Stimulated activated CD4-positive, alpha-beta T cell treated with anti-CD3 and anti-CD28 coated beads, Interleukin-15, amount 100 ng/mL, for 48 hours (primary cell): Measurements from ENCODE around the gene NT5DC1.

Experiments used
- DNase-seq, 2 donors: peaks; one replicate each; pipeline ENCODE4 v3.0.0-alpha.2; 2020; ENCODE audit warnings: low read depth in 2 of 2

NT5DC1 gene

DNA sequence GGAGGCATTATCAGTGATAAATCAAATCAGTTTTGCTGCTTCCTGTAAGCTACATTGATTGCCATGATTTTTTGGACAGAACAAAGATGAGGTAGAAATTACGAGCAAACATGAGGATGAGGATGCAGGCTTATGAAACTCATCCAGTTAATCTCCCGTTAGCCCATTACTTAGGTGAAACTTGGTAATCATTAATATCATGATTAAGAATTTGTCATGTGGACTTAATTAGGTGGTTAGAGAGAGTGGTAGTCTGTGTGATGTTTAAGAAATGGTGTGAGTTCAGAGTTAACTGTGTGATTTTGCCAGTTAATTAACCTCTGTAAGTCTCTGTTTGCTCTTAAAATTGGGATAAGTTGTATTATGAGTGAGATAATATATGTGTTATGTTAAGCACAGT lies 91.2 kb downstream of the NT5DC1 start:
- no peak for DNase-seq

DNA sequence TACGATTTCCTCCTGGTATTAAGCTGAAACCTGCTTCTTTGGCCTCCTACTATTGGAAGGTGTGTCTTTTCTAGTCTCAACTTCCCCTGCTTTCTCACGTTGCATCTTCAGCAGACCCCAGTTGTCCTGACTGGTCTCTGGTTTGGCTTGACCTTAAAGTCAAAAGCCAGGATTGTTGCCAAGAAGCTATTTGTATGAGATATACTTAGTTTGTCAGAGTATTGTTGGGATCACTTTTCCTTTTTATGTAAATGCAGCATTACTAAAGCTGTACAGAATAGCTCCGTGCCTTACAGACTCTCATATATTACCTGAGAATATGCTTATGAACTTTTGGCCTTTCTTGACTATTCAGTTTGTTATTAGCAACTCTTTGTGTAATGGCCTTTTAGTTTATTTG lies 92.1 kb downstream of the NT5DC1 start:
- no peak for DNase-seq

DNA sequence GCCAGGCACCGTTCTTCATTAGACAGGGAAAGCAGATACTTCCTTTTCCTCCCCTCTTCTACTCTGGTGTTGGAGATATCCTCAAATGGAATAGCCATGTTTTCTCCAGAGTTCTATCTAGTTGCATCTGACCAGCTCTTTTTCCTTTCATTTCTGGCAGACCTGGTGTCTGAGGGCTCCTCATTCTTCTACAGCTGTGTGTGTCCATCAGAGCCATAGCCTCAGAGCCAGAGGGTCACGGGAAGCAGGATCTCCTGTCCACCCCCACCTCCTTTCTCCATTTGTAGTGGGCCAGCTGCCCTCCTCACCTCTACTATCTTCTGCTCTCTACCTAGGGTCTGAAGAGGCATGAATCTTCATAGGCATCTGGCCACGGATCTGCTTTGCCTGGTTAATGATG lies 96.2 kb downstream of the NT5DC1 start:
- DNase-seq = no peak

DNA sequence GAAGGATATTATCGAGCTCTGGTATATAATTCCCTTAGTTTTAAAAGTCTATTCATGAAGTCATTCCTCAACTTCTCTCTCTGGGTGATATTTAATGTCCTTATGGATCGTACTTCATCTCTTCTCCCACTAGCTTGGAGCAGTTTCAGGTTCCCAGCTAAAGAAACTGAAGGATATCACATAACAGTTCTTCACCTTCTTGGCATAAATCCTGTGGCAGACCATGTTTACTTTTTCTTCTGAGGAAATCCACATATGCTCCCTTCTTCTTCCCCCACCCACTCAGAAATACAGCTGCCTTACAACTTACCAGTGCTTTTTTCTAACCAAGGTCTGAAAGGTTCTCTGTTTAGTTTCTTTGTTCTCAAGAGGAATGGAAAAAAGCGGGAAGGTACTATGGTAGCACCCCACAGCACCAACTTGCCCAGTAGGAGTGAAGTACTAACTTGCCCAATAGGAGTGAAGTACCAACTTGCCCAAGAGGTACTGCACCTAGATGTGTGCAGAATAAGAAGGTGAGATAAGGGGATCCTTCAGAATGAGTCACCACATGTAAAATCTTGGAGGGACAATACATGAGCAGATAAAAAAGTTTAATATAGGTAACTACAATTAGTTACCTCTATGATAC lies 100.1 kb downstream of the NT5DC1 start:
- no peak for DNase-seq

DNA sequence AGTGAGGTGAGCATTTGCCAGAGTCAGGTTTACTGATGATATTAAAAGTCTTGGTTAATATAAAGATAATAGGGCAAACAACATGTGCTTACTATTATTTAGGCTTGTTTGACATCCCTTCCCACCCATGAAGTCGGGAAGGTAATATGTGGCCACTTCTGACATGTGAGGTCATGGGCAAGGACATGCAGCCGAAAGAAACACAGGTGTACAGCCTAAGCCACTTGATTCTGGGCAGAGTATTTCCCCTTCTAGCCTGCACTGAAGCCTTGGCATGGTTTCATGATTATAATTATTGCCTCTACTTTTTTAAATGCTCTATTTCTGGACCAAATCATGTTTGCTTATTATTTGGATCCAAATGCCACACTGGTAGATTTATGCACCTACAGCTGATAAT lies 100.9 kb downstream of the NT5DC1 start:
- no peak for DNase-seq

DNA sequence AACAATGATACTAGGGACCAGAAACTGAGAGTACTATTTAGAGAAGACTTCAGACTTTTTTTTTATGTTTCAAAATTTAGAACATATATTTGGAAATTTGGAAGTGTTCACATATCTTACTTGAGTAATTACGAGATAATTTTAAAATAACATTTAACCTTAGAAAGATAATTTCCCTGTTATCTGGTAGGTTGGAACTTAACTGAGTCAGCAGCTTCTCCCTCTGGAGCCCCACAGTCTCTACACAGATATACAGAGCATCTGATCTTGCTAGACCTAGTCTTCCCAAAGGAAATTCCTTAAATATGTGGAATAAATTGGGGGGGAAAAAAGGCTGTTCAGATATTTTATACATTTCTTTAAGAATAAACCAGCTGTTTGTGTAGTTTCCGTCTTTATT lies 104.6 kb downstream of the NT5DC1 start:
- no peak for DNase-seq

DNA sequence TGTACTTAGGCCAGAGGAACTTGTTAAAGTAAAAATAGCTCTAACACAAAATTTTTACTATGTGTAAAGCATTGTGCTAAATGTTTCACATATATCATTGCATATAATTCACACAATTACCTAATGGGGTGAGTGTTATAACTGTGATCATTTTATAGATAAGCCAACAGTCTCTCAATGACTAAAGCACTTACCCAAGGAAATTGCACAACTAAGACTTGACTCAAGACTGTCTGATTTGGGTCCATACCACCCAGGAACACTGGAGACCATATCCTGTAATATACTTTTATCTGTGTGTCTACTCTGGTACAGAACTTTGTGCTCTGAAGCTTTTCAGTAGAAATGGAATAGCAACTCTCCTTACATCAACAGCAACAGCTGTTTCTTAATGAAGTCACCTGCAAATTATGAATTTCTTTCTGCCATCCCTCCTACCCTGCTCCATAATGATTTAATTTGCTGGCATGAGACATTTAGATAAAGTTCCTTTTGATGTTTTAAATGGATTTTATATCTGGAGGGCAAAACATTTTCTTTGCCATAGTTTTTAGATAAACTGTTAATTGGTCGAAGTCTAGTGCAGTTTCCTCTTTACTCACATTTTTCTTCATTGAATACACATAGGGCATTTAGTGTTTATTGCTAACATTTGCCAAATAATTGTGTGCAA lies 105.7 kb downstream of the NT5DC1 start:
- DNase-seq = no peak

DNA sequence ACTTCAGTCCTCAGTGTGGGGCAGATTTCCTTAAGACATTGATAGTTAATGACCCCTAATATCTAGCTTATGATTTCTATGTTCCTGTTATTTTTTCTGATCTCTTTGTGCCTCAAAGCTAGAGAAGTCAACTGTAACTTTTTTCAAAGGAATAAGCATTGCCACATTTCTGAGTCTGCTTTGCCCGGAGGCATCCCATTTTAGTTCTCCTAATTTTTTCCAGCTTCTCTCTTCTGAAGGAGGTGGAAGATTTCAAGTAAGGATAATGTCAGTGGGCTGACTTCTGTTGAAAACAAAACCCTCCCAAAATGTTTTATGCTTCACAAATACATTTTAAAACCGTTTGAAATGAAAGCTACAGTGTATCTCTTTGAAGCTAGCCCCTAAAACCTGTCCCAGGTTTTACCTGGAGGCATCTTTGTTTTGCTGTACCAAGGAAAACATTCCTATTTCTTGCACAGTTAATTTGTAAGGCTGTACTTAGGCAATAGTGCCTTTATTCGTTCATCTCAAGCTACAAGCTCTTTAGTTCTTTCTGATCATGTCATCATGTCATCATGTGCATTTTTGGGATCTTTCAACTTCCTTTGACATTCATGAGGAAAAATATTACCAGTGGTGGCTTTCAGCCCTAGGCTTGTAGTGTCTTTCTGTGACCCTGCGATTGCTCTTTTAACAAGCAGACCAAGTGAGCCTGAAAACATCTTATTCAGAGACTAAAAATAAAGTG lies 107.6 kb downstream of the NT5DC1 start:
- DNase-seq = no peak

DNA sequence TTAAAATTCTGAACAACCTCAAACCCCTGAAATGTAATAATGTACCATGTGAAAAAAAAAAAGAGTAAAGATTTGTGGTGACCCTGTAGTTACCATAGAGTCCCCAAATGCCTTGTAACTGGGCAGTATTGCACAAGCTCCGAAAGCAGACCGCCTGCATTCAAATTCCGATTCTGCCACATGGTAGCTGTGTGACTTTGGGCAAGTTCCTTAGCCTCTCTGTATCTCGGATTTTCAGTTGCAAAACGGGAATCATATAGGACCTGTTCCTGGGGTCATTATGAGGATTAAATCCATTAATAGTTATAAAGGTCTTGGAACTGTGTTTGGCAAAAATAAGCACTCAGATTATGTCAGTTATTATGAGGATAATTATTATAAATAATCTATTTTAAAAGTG lies 109.7 kb downstream of the NT5DC1 start:
- no peak for DNase-seq

DNA sequence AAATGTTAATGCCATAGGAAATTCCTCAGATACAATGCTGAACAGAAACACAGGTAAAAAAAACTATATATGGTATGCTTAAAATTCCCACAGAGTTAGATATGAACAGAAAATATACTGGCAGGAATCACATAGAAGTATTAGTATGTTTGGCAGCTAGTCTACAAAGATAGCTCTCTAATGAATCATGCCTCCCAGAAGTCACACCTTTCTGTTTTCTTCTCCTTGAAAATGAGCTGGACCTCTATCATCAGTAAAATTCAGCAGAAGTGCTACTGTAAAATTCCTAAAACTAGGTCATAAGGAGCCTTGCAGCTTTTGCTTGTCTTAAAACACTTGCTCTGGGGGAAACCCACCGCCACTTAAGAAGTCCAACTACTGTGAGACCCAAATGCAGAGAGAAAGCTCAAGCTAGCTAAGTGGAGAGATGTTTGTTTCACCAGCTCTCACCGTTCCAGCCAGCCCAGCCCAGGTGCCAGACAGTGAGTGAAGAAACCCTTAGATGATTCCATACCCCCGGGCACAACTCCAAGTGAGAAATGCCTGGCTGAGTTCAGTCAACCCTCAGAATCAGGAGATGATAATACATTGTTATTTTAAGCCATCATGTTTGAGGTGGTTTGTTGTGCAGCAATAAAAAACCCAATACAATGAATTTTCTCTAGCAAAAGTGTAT lies 110.2 kb downstream of the NT5DC1 start:
- no peak for DNase-seq

DNA sequence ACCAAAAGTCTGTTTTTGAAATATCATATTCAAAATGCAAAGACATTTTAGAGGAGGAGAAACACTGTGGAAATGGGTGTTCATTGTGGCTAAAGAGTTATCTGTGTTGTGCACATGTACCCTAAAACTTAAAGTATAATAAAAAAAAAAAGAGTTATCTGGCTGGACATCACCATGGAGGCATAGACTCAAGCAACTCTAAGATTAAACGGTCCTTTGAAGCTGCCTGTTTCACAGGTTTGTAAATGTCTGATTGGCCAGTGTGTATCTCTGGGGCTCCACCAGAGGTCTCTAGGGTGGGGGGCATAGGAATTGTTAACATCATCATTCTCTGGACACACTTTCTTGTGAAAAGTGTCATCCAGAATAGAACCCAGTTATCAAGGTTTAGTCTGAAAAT lies 114.0 kb downstream of the NT5DC1 start:
- no peak for DNase-seq

DNA sequence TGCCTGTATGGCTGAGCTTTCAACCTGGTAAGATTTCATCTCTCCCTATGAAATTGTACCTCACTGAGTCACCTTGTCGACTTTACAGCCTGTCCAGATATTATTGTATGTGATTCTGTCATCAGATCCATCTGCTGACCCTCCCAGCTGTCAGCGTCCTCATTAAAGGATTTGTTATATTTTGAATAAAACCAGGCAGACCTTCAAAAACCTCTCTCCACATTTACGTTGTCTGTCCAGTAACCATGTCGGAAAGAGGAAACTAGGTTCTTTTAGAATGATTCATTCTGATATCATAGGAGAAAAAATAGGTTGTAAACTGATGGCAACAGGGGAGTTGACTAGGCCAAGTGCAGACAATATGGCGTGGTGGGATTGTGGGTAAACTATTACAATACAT lies 114.8 kb downstream of the NT5DC1 start:
- DNase-seq = no peak

DNA sequence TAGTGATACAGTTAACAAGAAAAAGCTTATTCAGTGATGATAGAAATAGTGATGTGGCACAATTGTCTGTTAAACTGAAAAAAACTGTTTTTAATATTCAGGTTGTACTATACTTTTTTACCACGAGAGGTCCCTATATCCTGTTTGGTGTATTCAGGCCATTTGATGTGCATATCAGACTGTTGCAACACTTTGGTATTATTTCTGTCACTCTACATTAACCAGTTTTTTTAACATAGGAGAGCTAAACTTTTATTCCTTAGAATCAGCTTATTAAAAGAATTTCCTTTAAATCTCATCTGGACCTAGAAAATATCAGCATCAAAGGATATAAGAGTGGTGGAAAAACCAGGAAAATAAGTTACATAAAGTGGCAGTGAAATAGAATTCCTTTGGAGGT lies 116.4 kb downstream of the NT5DC1 start:
- no peak for DNase-seq

DNA sequence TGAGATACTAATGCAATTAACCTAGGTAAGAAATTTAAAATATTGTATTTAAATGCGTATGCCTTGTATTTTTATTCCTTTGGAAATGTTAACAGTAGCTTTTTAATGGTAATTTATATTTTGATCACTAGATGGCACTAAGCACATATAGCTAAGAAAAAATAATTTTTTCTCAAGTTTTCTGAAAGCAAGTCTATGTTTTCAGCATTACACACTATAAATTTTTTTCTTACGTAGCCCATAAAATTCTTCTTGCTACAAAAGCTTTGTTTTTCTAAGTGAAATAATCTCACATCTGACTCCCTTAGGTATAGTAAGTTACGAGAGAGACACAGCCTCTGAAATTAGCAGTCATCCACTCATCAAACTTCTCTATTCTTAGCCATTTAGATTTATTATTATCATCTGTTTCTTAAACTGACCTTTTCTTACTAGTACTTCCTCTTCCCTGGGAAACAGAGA lies 117.5 kb downstream of the NT5DC1 start:
- DNase-seq = no peak

DNA sequence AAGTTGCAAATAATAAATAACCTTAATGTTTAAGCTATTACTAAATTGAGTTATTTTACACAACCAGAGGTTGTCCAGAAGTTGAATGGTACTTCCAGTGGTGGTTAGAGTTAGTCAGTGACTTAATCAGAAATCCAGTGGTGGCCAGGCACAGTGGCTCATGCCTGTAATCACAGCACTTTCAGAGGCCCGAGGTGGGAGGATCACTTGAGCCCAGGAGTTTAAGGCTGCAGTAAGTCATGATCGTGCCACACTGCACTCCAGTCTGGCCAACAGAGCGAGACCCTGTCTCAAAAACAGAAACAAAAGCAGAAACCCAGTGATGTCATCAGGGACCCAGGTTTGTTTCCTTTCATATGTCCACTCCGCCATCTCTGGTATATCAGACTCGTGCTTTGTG lies 118.2 kb downstream of the NT5DC1 start:
- no peak for DNase-seq

DNA sequence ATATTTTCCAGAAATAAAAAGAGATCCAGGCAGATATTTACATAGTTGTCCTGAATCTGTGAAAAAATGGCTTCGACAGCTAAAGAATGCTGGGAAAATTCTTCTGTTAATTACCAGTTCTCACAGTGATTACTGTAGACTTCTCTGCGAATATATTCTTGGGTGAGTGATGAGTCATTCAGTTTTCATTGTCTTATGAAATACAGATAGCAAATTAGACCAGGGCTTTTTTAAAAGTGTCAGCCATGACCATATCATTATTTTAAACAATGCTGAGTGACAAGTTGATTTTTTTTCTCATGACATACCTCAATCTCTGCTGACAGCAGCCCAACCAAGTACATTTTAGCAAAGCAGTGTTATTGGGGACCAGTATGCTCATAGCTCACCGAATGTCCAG lies 120.4 kb downstream of the NT5DC1 start:
- no peak for DNase-seq

DNA sequence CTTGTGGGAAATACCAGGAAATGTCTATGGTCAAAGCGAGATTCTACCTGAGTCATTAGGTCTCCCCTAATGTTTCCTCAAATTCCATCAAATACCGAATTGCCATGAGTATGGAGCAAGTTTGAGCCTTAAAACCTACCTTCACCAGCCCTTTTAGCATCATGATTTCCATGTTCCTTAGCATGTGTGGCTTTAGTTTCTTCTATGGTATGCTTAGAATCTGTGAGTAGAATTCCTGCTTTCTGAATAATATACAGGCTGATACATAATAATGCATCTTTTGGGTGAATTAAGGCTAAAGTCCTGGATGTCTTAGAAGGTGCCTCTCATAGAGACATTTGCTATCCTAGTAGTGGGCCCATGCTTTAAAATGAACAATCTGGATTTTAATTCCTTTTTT lies 121.3 kb downstream of the NT5DC1 start:
- no peak for DNase-seq

DNA sequence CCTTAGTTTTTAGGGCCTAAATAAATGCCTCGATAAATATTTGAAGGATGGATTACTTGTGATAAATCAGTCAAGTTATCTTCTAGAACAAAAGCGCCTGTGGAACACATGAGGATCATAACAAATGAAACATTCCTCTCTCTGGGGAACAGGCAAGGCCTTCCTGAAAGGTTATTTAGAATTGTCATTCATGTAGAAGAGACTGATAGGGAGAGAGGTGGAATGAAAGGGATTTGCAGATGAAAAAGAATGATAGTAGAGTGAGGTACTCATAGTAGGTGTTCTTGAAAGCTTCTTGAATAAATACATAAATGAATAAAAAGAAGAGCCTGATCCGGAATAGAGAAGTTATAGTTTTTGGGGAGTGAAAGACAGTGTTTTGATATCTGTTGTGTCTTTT lies 122.7 kb downstream of the NT5DC1 start:
- DNase-seq = no peak

DNA sequence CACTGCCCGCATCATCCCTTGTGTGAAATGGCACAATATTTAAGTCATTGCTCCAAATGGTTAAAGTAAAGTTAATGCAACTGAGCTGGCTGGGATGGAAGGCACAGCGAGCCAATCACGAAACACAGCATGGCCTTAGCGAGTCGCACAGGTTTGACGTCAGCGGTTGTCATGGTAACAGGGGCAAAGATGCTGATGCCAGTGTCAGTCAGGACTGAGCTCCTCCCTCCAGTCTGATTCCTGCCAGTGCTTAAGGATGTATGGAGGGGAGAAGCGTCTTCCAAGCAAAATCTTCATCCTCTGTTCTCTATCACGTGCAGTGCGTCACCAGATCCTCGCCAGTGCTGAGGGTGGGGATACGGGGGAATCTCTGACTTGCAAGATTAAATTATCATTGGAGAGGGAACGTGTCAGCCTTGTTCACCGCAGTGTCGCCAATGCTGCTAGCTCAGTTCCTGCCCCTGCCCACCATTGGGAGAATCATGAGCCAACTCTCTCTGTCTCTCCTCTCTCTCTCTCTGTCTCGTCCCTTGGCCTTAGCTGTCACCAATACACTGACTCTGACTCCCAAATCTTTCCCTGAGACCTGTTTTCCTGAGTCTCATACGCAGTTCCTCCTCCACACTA lies 128.7 kb downstream of the NT5DC1 start:
- no peak for DNase-seq

DNA sequence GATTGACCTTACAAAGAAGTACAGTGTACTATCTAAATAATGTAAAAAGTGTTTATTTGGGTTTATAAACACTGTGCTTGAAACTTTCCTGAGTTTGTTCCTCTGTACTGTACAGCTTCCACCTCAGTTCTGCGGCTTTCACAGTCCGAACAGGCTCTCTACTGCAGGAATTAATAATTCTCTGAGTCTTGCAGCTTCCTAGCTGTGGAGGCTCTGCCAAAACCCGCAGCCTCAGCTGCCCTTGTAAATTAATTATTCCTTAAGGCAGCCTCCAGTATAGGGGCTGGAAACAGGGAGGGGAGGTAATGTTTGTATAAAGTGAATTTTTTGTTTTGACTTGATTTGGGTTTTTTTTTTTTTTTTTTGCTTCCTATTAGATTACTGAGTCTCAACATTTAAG lies 134.0 kb downstream of the NT5DC1 start:
- no peak for DNase-seq

DNA sequence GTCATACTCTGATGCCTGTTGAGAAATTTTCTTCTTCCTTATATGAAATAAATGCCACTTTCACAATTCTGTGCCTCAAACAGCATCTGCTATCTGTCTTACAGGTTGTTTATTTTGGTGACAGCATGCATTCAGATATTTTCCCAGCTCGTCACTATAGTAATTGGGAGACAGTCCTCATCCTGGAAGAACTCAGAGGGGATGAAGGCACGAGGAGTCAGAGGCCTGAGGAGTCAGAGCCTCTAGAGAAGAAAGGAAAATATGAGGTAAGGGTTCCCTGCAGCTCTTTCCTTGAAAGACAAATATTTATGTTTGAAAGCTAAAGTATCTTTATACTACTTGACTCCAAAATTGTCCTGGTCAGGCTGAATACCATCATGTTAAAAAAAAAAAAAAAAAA lies 137.4 kb downstream of the NT5DC1 start:
- DNase-seq = no peak

DNA sequence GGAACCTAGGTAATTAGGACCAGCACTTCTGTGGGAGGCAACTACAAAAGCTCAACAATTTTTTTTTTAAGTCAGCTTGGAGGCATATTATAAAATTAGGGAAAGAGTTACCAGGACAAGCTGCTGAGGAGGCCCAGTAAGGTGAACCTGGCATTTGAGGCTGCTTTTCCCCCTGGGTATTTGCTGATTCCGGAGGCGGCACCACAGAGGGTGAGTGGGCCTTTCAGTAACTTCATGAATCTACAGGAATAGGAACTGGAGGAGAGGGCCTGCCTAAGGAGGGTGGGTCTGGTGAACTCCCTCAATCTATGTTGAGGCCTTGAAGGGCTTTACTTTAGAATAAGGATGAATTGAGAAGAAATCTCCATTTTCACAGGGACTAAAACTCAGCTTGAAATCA lies 138.6 kb downstream of the NT5DC1 start:
- no peak for DNase-seq
